Activated naive CD4-positive, alpha-beta T cell treated with anti-CD3 and anti-CD28 coated beads for 36 hours (primary cell): ENCODE measurements around the gene UMODL1. TPM values are rescaled to one million over a fixed set of nuclear protein-coding genes. Genes with fewer than 3 reads are reported as not detected.
A peak's percentile ranks its signal among the peaks of the same experiment; 100 is the strongest.
"Not testable (repeated sequence)": the region's sequence is repeated elsewhere in the genome, so short reads cannot be mapped to it uniquely, and the experiment has no call there.

Experiments used
- CTCF ChIA-PET: fragments of 350-600 bp; sonication (Branson Sonifier 250); formaldehyde crosslinking; loops from one replicate; lab custom pipeline; 2021; ENCODE audit warnings: antibody characterized with exemption; lab: Charles Lee
- DNase-seq: peaks from one replicate; pipeline ENCODE4 v3.0.0-alpha.2; 2020
- H3K27ac Mint-ChIP-seq: one replicate; pipeline ENCODE4 v1.8.0; 2021; ENCODE audit warnings: mild to moderate bottlenecking, mixed read lengths
- H3K27me3 Mint-ChIP-seq: one replicate; pipeline ENCODE4 v1.8.0; 2021; ENCODE audit warnings: low read depth, mixed read lengths
- H3K36me3 Mint-ChIP-seq: one replicate; pipeline ENCODE4 v1.8.0; 2021; ENCODE audit warnings: low read depth, mixed read lengths
- H3K4me1 Mint-ChIP-seq: one replicate; pipeline ENCODE4 v1.8.0; 2021; ENCODE audit warnings: low read depth, mixed read lengths
- H3K4me3 Mint-ChIP-seq: one replicate; pipeline ENCODE4 v1.8.0; 2021; ENCODE audit warnings: mild to moderate bottlenecking, moderate library complexity, mixed read lengths
- H3K9me3 Mint-ChIP-seq: one replicate; pipeline ENCODE4 v1.8.0; 2021; ENCODE audit warnings: mixed read lengths
- intact Hi-C: fragments of 100-400 bp; cut with micrococcal nuclease; formaldehyde crosslinking; loops from one replicate; pipeline ENCODE4 v1.15.1; 2023
- total RNA-seq, 2 experiments: library from RNA; stranded (reverse); gene quantifications; one replicate each; pipeline ENCODE4 v1.2.3, GENCODE V29; 2021

UMODL1 gene
- total RNA-seq, 2 experiments from 2014 or later, result not detected

- Mint-ChIP-seq H3K9me3 (no peaks in the 10 kb centered on the region), H3K4me1 (no peaks in the 10 kb centered on the region), H3K4me3 (no peak overlapping the region), H3K27ac (no peak overlapping the region), H3K36me3 (no peaks in the 10 kb centered on the region), H3K27me3 (no peaks in the 10 kb centered on the region)
- intact Hi-C loops, result no loop called here
- no peak for DNase-seq
- CTCF ChIA-PET, result interaction anchor here (1.0 to 1.8 kb wide), 2 partner anchors 18 to 84 kb away, joined by 3 to 6 read pairs; no protein-coding TSS in a partner anchor
Measured at GRCh38 chr21:42175110-42175710, 104.1 kb downstream of the UMODL1 start.

DNA sequence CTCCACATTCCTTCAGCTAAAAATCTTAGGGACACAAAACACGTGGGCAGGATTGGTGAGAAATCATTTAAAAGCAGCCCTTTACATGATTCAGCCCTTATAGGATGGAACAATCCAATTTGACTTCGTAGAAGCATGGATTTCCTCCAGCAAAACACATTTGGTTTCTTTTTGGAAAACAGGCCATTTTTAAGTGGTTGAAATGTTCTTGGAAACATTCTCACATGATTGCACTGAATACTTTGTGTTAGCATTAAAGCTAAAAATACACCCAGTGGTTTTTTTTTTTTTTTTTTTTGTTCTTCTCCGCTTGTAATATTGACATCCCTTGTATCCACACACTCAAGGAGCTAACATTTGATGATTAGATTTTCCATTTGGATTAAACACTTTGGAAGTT lies 105.7 kb downstream of the UMODL1 start:
- Mint-ChIP-seq H3K27ac (no peak overlapping the region), H3K27me3 (no peaks in the 10 kb centered on the region), H3K4me3 (no peak overlapping the region), H3K4me1 (no peaks in the 10 kb centered on the region), H3K36me3 (no peaks in the 10 kb centered on the region), H3K9me3 (no peaks in the 10 kb centered on the region)
- CTCF ChIA-PET, result interaction anchor here (1.8 kb wide), 1 partner anchor 82 kb away, joined by 6 read pairs; no protein-coding TSS in a partner anchor
- intact Hi-C loops, result no loop called here
- DNase-seq, result no peak

DNA sequence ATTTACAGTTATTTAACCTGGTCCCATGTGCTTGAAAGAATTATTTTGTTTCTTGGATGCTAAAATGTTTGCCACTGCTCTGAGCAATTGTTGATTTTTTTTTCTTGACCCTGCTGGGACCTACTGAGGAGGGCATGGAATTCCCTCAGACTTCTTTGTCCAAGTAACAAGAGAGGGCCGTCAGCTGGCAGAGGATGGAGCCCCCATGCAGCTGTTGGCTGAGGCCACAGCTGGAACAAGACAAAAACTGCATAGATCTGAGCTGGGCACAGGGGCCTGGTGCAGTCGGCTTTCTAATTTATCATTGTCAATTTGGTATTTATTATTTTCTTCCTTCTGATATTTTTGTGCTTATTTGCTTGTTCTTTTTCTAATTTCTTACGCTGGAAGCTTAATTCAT lies 108.2 kb downstream of the UMODL1 start:
- Mint-ChIP-seq H3K9me3 (no peaks in the 10 kb centered on the region), H3K36me3 (no peaks in the 10 kb centered on the region), H3K27ac (no peak overlapping the region), H3K27me3 (no peaks in the 10 kb centered on the region), H3K4me3 (no peak overlapping the region), H3K4me1 (no peaks in the 10 kb centered on the region)
- CTCF ChIA-PET, result interaction anchor here (0.8 kb wide), 1 partner anchor 50 kb away, joined by 3 read pairs; no protein-coding TSS in a partner anchor
- intact Hi-C loops, result no loop called here
- DNase-seq, result no peak

DNA sequence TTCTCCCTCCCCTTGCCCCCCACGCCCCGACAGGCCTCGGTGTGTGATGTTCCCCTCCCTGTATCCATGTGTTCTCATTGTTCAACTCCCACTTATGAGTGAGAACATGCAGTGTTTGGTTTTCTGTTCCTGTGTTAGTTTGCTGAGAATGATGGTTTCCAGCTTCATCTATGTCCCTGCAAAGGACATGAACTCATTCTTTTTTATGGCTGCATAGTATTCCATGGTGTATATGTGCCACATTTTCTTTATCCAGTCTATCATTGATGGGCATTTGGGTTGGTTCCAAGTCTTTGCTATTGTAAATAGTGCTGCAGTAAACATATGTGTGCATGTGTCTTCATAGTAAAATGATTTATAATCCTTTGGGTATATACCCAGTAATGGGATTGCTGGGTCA lies 108.9 kb downstream of the UMODL1 start:
- H3K9me3 Mint-ChIP-seq, H3K36me3 Mint-ChIP-seq, H3K27me3 Mint-ChIP-seq, intact Hi-C loops, H3K4me3 Mint-ChIP-seq, DNase-seq, H3K4me1 Mint-ChIP-seq, H3K27ac Mint-ChIP-seq: not testable (repeated sequence)
- CTCF ChIA-PET, result interaction anchor here (0.8 kb wide), 1 partner anchor 49 kb away, joined by 3 read pairs; no protein-coding TSS in a partner anchor

- no peak overlapping the region for H3K27ac Mint-ChIP-seq
- peaks cover 24% of the 10 kb centered on the region for H3K4me1 Mint-ChIP-seq
- no peaks in the 10 kb centered on the region for H3K27me3 Mint-ChIP-seq
- H3K9me3 Mint-ChIP-seq, result peaks cover 14% of the 10 kb centered on the region
- DNase-seq, result no peak
- no peak overlapping the region for H3K4me3 Mint-ChIP-seq
- CTCF ChIA-PET, result interaction anchor here (0.6 to 1.9 kb wide), 6 partner anchors 19 to 76 kb away, joined by 3 to 5 read pairs (median 3); no protein-coding TSS in a partner anchor
- intact Hi-C loops, result no loop called here
- H3K36me3 Mint-ChIP-seq, result peaks cover 1% of the 10 kb centered on the region
Measured at GRCh38 chr21:42182713-42183371, 111.7 kb downstream of the UMODL1 start.

DNA sequence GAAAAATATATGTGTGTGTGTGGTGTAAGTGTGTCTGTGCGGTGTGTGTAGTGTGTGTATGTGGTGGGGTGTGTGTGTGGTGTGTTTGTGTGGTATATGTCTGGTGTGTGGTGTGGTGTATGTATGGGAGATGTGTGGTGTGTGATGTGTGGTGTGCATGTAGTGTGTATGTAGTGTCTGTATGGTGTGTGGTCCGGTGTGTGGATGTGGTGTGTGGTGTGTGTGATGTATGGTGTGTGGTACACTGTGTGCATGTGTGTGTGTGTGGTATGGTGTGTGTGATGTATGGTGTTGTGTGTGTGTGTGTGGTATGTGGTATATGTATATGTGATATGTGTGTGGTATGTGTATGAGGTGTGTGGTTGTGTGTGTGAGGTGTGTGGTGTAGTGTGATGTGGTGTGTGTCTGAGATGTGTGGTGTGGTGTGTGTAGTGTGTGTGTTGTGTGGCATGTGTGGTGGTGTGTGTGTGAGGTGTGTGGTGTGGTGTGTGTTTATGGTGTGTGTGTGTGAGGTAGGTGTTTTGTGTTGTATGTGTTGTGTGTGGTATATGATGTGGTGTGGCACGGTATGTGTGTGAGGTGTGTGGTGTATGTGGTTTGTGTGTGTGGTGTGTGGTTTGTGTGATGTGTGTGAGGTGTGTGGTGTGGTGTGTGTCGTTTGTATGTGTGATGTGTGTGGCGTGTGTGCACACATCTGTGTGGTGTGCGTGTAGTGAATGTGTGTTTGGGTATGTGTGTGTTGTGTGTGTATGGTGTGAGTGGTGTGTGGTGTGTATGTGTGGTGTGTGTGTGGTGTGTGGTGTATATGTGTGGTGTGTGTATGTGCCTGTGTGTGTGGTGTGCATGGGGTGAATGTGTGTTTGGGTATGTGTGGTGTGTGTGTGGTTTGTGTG lies 112.5 kb downstream of the UMODL1 start:
- CTCF ChIA-PET, result interaction anchor here (1.0 to 1.7 kb wide), 3 partner anchors 18 to 38 kb away, joined by 3 to 5 read pairs (median 3); no protein-coding TSS in a partner anchor
- Mint-ChIP-seq H3K27me3 (no peaks in the 10 kb centered on the region), H3K27ac (no peak overlapping the region), H3K36me3 (peaks cover 1% of the 10 kb centered on the region), H3K4me3 (no peak overlapping the region), H3K9me3 (peaks cover 14% of the 10 kb centered on the region), H3K4me1 (peaks cover 32% of the 10 kb centered on the region)
- intact Hi-C loops, result no loop called here
- no peak for DNase-seq

- Mint-ChIP-seq H3K27me3 (no peaks in the 10 kb centered on the region), H3K27ac (peak overlapping the region; percentile 95), H3K4me1 (peaks cover 55% of the 10 kb centered on the region), H3K36me3 (peaks cover 1% of the 10 kb centered on the region), H3K4me3 (no peak overlapping the region), H3K9me3 (peaks cover 14% of the 10 kb centered on the region)
- intact Hi-C loops, result no loop called here
- CTCF ChIA-PET, result interaction anchor here (1.7 kb wide), 1 partner anchor 49 kb away, joined by 3 read pairs; no protein-coding TSS in a partner anchor
- DNase-seq, result no peak
Measured at GRCh38 chr21:42186591-42186990, 115.5 kb downstream of the UMODL1 start.

GRCh38 chr21:42187976-42188653 lies 117.0 kb downstream of the UMODL1 start:
- H3K27ac Mint-ChIP-seq, result peak overlapping the region; percentile 95
- CTCF ChIA-PET, result interaction anchor here (0.7 to 3.5 kb wide), 13 partner anchors 11 to 217 kb away, joined by 3 to 19 read pairs (median 4); partner anchors contain the start of gene ABCG1
- no peaks in the 10 kb centered on the region for H3K27me3 Mint-ChIP-seq
- intact Hi-C loops, result loop anchor here (1.0 to 2.0 kb wide), 9 partner anchors 11 to 339 kb away; no protein-coding TSS in a partner anchor
- H3K36me3 Mint-ChIP-seq, result peaks cover 1% of the 10 kb centered on the region
- peak; percentile 94 for DNase-seq
- H3K9me3 Mint-ChIP-seq, result peaks cover 14% of the 10 kb centered on the region
- H3K4me3 Mint-ChIP-seq, result peak overlapping the region; percentile 60
- H3K4me1 Mint-ChIP-seq, result peaks cover 70% of the 10 kb centered on the region

DNA sequence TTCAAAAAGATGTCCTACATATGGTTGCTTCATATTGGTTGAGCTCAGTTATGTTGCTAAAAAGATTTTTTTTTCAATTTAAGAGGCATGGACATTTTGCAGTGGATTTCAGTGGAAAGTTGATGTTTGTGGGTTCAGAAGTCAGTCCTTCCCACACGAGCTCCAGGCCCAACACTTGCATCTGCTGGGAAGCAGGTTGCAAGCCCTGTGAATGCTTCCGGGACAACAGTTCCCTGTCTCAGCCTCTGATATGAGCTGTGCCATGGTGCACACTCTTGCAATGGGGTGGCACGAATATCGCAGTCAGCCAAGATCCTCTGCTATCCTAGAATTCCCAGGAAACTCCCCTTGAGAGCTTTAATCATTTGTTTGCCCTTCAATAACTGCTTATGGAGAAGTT lies 117.5 kb downstream of the UMODL1 start:
- Mint-ChIP-seq H3K36me3 (peaks cover 1% of the 10 kb centered on the region), H3K4me3 (peak overlapping the region; percentile 19), H3K9me3 (peaks cover 14% of the 10 kb centered on the region), H3K27me3 (no peaks in the 10 kb centered on the region), H3K27ac (peak overlapping the region; percentile 95), H3K4me1 (peaks cover 75% of the 10 kb centered on the region)
- CTCF ChIA-PET, result interaction anchor here (0.7 to 3.5 kb wide), 12 partner anchors 10 to 216 kb away, joined by 3 to 19 read pairs (median 4); partner anchors contain the start of gene ABCG1
- intact Hi-C loops, result loop anchor here (1.0 to 2.0 kb wide), 9 partner anchors 11 to 339 kb away; no protein-coding TSS in a partner anchor
- DNase-seq, result no peak

DNA sequence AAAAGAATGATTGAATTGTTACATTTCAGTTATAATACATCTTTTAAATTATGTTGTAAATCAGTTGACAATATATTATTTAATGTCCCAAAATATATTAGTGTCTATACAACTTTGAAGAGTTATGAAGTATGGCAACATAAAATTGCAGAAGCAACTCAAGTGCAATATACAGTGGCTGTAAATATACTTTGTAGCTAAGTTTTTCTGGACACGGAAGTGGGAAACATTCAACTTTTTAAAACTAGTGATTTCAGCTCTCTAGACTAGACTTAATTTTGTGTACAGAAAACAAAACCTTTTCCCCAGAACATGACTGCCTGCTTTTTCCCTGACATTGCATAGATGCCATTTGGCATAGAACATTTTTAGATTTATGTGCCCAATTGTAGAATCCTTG lies 118.3 kb downstream of the UMODL1 start:
- H3K27me3 Mint-ChIP-seq, result no peaks in the 10 kb centered on the region
- H3K4me1 Mint-ChIP-seq, result peaks cover 79% of the 10 kb centered on the region
- CTCF ChIA-PET, result interaction anchor here (1.0 to 3.5 kb wide), 7 partner anchors 30 to 215 kb away, joined by 3 to 19 read pairs (median 4); partner anchors contain the start of gene ABCG1
- DNase-seq, result no peak
- H3K27ac Mint-ChIP-seq, result peak overlapping the region; percentile 65
- peaks cover 14% of the 10 kb centered on the region for H3K9me3 Mint-ChIP-seq
- H3K4me3 Mint-ChIP-seq, result no peak overlapping the region
- intact Hi-C loops, result loop anchor here (2.0 kb wide), 1 partner anchor 225 kb away; no protein-coding TSS in a partner anchor
- peaks cover 1% of the 10 kb centered on the region for H3K36me3 Mint-ChIP-seq

- intact Hi-C loops, result loop anchor here (2.0 kb wide), 1 partner anchor 225 kb away; no protein-coding TSS in a partner anchor
- H3K4me1 Mint-ChIP-seq, result peaks cover 81% of the 10 kb centered on the region
- H3K4me3 Mint-ChIP-seq, result no peak overlapping the region
Measured at GRCh38 chr21:42189860-42190485, 118.9 kb downstream of the UMODL1 start.

More at GRCh38 chr21:42189860-42190485, 118.9 kb downstream of the UMODL1 start:
- DNase-seq, result peak; percentile 76
- H3K36me3 Mint-ChIP-seq, result peaks cover 1% of the 10 kb centered on the region
- peaks cover 14% of the 10 kb centered on the region for H3K9me3 Mint-ChIP-seq
- H3K27me3 Mint-ChIP-seq, result no peaks in the 10 kb centered on the region
- CTCF ChIA-PET, result interaction anchor here (1.0 to 3.5 kb wide), 8 partner anchors 26 to 70 kb away, joined by 3 to 19 read pairs (median 4); partner anchors contain the start of gene ABCG1
- H3K27ac Mint-ChIP-seq, result peak overlapping the region; percentile 65
